ENCODE results near the gene GHRL.

DNA sequence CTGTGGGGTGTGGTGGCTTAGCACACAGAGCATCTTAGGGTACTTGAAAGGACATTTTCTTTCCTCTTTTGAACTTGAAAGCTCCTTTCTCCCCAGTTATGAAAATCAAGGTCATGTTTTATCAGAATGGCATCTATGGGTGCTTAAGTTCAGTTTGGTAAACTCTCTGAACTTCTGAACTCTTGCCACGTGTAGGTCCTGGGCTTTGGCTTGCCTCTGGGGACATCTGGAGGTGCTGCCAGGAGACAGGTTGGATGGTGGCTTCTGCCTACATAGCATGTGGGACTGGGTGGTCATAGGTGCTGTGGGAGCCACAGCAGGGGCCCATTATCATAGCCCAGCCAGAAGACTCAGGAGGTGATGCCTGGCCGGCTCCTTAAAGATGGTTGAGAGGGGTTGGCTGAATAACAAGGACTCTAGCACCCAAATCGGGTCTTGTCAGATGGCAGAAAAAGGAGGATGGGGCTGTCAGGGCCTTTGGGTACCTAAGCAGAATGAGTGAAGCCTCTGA lies 15.6 kb downstream of the GHRL start:
- TF ChIP-seq, protein P1, sequence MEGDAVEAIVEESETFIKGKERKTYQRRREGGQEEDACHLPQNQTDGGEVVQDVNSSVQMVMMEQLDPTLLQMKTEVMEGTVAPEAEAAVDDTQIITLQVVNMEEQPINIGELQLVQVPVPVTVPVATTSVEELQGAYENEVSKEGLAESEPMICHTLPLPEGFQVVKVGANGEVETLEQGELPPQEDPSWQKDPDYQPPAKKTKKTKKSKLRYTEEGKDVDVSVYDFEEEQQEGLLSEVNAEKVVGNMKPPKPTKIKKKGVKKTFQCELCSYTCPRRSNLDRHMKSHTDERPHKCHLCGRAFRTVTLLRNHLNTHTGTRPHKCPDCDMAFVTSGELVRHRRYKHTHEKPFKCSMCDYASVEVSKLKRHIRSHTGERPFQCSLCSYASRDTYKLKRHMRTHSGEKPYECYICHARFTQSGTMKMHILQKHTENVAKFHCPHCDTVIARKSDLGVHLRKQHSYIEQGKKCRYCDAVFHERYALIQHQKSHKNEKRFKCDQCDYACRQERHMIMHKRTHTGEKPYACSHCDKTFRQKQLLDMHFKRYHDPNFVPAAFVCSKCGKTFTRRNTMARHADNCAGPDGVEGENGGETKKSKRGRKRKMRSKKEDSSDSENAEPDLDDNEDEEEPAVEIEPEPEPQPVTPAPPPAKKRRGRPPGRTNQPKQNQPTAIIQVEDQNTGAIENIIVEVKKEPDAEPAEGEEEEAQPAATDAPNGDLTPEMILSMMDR (IDR thresholded peaks at IDR 0.05): no peak
- no peak for TF ChIP-seq POLR2A (IDR thresholded peaks at IDR 0.05)

Data from upper lobe of left lung (tissue), 4 donors.